Activated T-helper 1 cell treated with anti-CD3 and anti-CD28 coated beads, Interleukin-12 subunit alpha, Interleukin-12 subunit beta, Interleukin-2, Interleukin-4 antibody, amounts not matched to agents 30 ng/mL and 10 ng/mL and 1 ng/mL, durations not matched to agents 14 hours and 24 hours and 36 hours (primary cell): ENCODE results near the gene DMD. TPM values are rescaled to one million over a fixed set of nuclear protein-coding genes. Genes with fewer than 3 reads are reported as not detected.

ENCODE experiments used
- DNase-seq: peaks from one replicate; pipeline ENCODE4 v3.0.0; 2021; ENCODE audit warnings: low spot score
- H3K27ac Mint-ChIP-seq: one replicate; pipeline ENCODE4 v1.8.0; 2021; ENCODE audit warnings: mild to moderate bottlenecking, mixed read lengths
- H3K27me3 Mint-ChIP-seq: one replicate; pipeline ENCODE4 v1.8.0; 2022; ENCODE audit warnings: mild to moderate bottlenecking, moderate library complexity, mixed read lengths; ENCODE audit not compliant: insufficient read depth
- H3K36me3 Mint-ChIP-seq: one replicate; pipeline ENCODE4 v1.8.0; 2021; ENCODE audit warnings: low read depth, mixed read lengths
- H3K4me1 Mint-ChIP-seq: one replicate; pipeline ENCODE4 v1.8.0; 2021; ENCODE audit warnings: low read depth, mixed read lengths
- H3K4me3 Mint-ChIP-seq: one replicate; pipeline ENCODE4 v1.8.0; 2021; ENCODE audit warnings: mild to moderate bottlenecking, moderate library complexity, mixed read lengths
- H3K9me3 Mint-ChIP-seq: one replicate; pipeline ENCODE4 v1.8.0; 2021; ENCODE audit warnings: mixed read lengths
- intact Hi-C: fragments of 100-400 bp; cut with micrococcal nuclease; formaldehyde crosslinking; loops from one replicate; pipeline ENCODE4 v1.15.1; 2024
- total RNA-seq: library from RNA; stranded (reverse); gene quantifications from 2 replicates; pipeline ENCODE4 v1.2.3, GENCODE V29; 2022

The DMD gene
- 12.8 TPM in 2 replicates for total RNA-seq

GRCh38 chrX:33211356-33212260, at the start of gene DMD:
DMD (minus strand) TSS chrX:33211549; CDS start chrX:33211312, 237 bp downstream.
- no peak for DNase-seq
- Mint-ChIP-seq H3K27me3 (no peaks in the 10 kb centered on the region), H3K4me3 (no peak within 1 kb of the TSS), H3K4me1 (no peaks in the 10 kb centered on the region), H3K27ac (no peak within 1 kb of the TSS), H3K9me3 (no peaks in the 10 kb centered on the region), H3K36me3 (no peaks in the 10 kb centered on the region)
- intact Hi-C loops = no loop called here

GRCh38 chrX:33252306-33252825, 41.0 kb upstream of the DMD start:
- Mint-ChIP-seq H3K36me3 (no peaks in the 10 kb centered on the region), H3K9me3 (no peaks in the 10 kb centered on the region), H3K4me1 (no peaks in the 10 kb centered on the region), H3K27ac (no peak overlapping the region), H3K27me3 (no peaks in the 10 kb centered on the region), H3K4me3 (no peak overlapping the region)
- intact Hi-C loops = no loop called here
- no peak for DNase-seq

GRCh38 chrX:33218819-33219218, 7.5 kb upstream of the DMD start:
- Mint-ChIP-seq H3K27ac (no peak overlapping the region), H3K36me3 (no peaks in the 10 kb centered on the region), H3K9me3 (no peaks in the 10 kb centered on the region), H3K4me1 (no peaks in the 10 kb centered on the region), H3K4me3 (no peak overlapping the region), H3K27me3 (no peaks in the 10 kb centered on the region)
- DNase-seq = no peak
- intact Hi-C loops = no loop called here

GRCh38 chrX:33210156-33210555, 1.2 kb downstream of the DMD start:
- Mint-ChIP-seq H3K4me3 (no peak overlapping the region), H3K4me1 (no peaks in the 10 kb centered on the region), H3K9me3 (no peaks in the 10 kb centered on the region), H3K36me3 (no peaks in the 10 kb centered on the region), H3K27ac (no peak overlapping the region), H3K27me3 (no peaks in the 10 kb centered on the region)
- DNase-seq = no peak
- intact Hi-C loops = no loop called here

GRCh38 chrX:33207056-33207455, 4.3 kb downstream of the DMD start:
- no peak for DNase-seq
- no peaks in the 10 kb centered on the region for H3K27me3 Mint-ChIP-seq
- no peaks in the 10 kb centered on the region for H3K36me3 Mint-ChIP-seq
- H3K9me3 Mint-ChIP-seq = peaks cover 10% of the 10 kb centered on the region
- no peak overlapping the region for H3K27ac Mint-ChIP-seq
- intact Hi-C loops = no loop called here
- no peaks in the 10 kb centered on the region for H3K4me1 Mint-ChIP-seq
- H3K4me3 Mint-ChIP-seq = no peak overlapping the region

- no peak overlapping the region for H3K4me3 Mint-ChIP-seq
- intact Hi-C loops = no loop called here
- H3K36me3 Mint-ChIP-seq = no peaks in the 10 kb centered on the region
- no peaks in the 10 kb centered on the region for H3K4me1 Mint-ChIP-seq
- H3K27me3 Mint-ChIP-seq = no peaks in the 10 kb centered on the region
- no peak overlapping the region for H3K27ac Mint-ChIP-seq
- no peak for DNase-seq
- peaks cover 10% of the 10 kb centered on the region for H3K9me3 Mint-ChIP-seq
Measured at GRCh38 chrX:33205321-33205720, 6.0 kb downstream of the DMD start.

- Mint-ChIP-seq H3K4me3 (no peak overlapping the region), H3K4me1 (no peaks in the 10 kb centered on the region), H3K9me3 (peaks cover 10% of the 10 kb centered on the region), H3K27ac (no peak overlapping the region), H3K27me3 (no peaks in the 10 kb centered on the region), H3K36me3 (no peaks in the 10 kb centered on the region)
- no peak for DNase-seq
- intact Hi-C loops = no loop called here
Measured at GRCh38 chrX:33204889-33205288, 6.5 kb downstream of the DMD start.

GRCh38 chrX:33198561-33199279, 12.6 kb downstream of the DMD start:
- Mint-ChIP-seq H3K9me3 (peaks cover 11% of the 10 kb centered on the region), H3K27ac (no peak overlapping the region), H3K27me3 (no peaks in the 10 kb centered on the region), H3K36me3 (no peaks in the 10 kb centered on the region), H3K4me3 (no peak overlapping the region), H3K4me1 (no peaks in the 10 kb centered on the region)
- no peak for DNase-seq
- intact Hi-C loops = no loop called here

GRCh38 chrX:33195698-33196097, 15.7 kb downstream of the DMD start:
- no peak overlapping the region for H3K4me3 Mint-ChIP-seq
- H3K4me1 Mint-ChIP-seq = no peaks in the 10 kb centered on the region
- peaks cover 8% of the 10 kb centered on the region for H3K9me3 Mint-ChIP-seq
- no peaks in the 10 kb centered on the region for H3K36me3 Mint-ChIP-seq
- no peaks in the 10 kb centered on the region for H3K27me3 Mint-ChIP-seq
- intact Hi-C loops = no loop called here
- no peak overlapping the region for H3K27ac Mint-ChIP-seq
- DNase-seq = no peak

GRCh38 chrX:33194876-33195433, 16.4 kb downstream of the DMD start:
- Mint-ChIP-seq H3K9me3 (peaks cover 8% of the 10 kb centered on the region), H3K27ac (no peak overlapping the region), H3K36me3 (no peaks in the 10 kb centered on the region), H3K4me3 (no peak overlapping the region), H3K4me1 (no peaks in the 10 kb centered on the region), H3K27me3 (no peaks in the 10 kb centered on the region)
- intact Hi-C loops = no loop called here
- no peak for DNase-seq

- no peak overlapping the region for H3K27ac Mint-ChIP-seq
- DNase-seq = no peak
- no peak overlapping the region for H3K4me3 Mint-ChIP-seq
Measured at GRCh38 chrX:33194289-33194688, 17.1 kb downstream of the DMD start.

GRCh38 chrX:33190016-33190415, 21.3 kb downstream of the DMD start:
- no peaks in the 10 kb centered on the region for H3K9me3 Mint-ChIP-seq
- H3K27ac Mint-ChIP-seq = no peak overlapping the region
- intact Hi-C loops = no loop called here
- H3K27me3 Mint-ChIP-seq = no peaks in the 10 kb centered on the region
- no peak overlapping the region for H3K4me3 Mint-ChIP-seq
- no peaks in the 10 kb centered on the region for H3K4me1 Mint-ChIP-seq
- no peaks in the 10 kb centered on the region for H3K36me3 Mint-ChIP-seq
- DNase-seq = no peak

More at GRCh38 chrX:33194289-33194688, 17.1 kb downstream of the DMD start:
- intact Hi-C loops = no loop called here
- no peaks in the 10 kb centered on the region for H3K27me3 Mint-ChIP-seq
- H3K4me1 Mint-ChIP-seq = no peaks in the 10 kb centered on the region
- no peaks in the 10 kb centered on the region for H3K36me3 Mint-ChIP-seq
- H3K9me3 Mint-ChIP-seq = peaks cover 5% of the 10 kb centered on the region

- Mint-ChIP-seq H3K4me3 (no peak overlapping the region), H3K36me3 (no peaks in the 10 kb centered on the region), H3K4me1 (no peaks in the 10 kb centered on the region), H3K27me3 (no peaks in the 10 kb centered on the region), H3K27ac (no peak overlapping the region), H3K9me3 (no peaks in the 10 kb centered on the region)
- intact Hi-C loops = no loop called here
- DNase-seq = no peak
Measured at GRCh38 chrX:33188881-33189280, 22.5 kb downstream of the DMD start.
